NCI-H1092 (cell line): ENCODE data around the gene AXIN2.

Experiments used
- DNase-seq: peaks from one replicate; lab custom pipeline; 2025; lab: John Stamatoyannopoulos, UW

The AXIN2 gene

GRCh38 chr17:65556014-65556909 lies 5.2 kb downstream of the AXIN2 start:
- DNase-seq: peak; percentile 60

GRCh38 chr17:65554553-65555223 lies 6.8 kb downstream of the AXIN2 start:
- DNase-seq: peak; percentile 53

- DNase-seq: no peak
These were observed 7.5 kb downstream of the AXIN2 start for GRCh38 chr17:65553646-65554552.

- DNase-seq: no peak
These were observed 8.3 kb downstream of the AXIN2 start for GRCh38 chr17:65553009-65553645.

GRCh38 chr17:65552214-65552613 lies 9.2 kb downstream of the AXIN2 start:
- no peak for DNase-seq

- no peak for DNase-seq
These were observed 10.0 kb downstream of the AXIN2 start for GRCh38 chr17:65551267-65552040.

GRCh38 chr17:65550758-65551157 lies 10.7 kb downstream of the AXIN2 start:
- no peak for DNase-seq

- no peak for DNase-seq
These were observed 11.3 kb downstream of the AXIN2 start for GRCh38 chr17:65550075-65550662.

- DNase-seq: no peak
These were observed 13.0 kb downstream of the AXIN2 start for GRCh38 chr17:65548269-65548969.

- no peak for DNase-seq
These were observed 14.2 kb downstream of the AXIN2 start for GRCh38 chr17:65547253-65547670.

GRCh38 chr17:65546579-65546978 lies 14.9 kb downstream of the AXIN2 start:
- no peak for DNase-seq

GRCh38 chr17:65545705-65546523 lies 15.5 kb downstream of the AXIN2 start:
- DNase-seq: no peak

- DNase-seq: peak; percentile 40
These were observed 16.8 kb downstream of the AXIN2 start for GRCh38 chr17:65544672-65545071.

GRCh38 chr17:65542610-65543009 lies 18.8 kb downstream of the AXIN2 start:
- no peak for DNase-seq

- DNase-seq: no peak
These were observed 19.4 kb downstream of the AXIN2 start for GRCh38 chr17:65542067-65542466.

GRCh38 chr17:65541453-65541852 lies 20.0 kb downstream of the AXIN2 start:
- no peak for DNase-seq

- no peak for DNase-seq
These were observed 21.7 kb downstream of the AXIN2 start for GRCh38 chr17:65539630-65540266.
